IPS-18a (cell line): ENCODE measurements around the gene ARHGEF3.
A peak's percentile ranks its signal among the peaks of the same experiment; 100 is the strongest.

Experiments used
- H3K27ac ChIP-seq: one replicate; pipeline ENCODE4 v1.5.1; 2013; ENCODE audit warnings: low read length
- H3K27me3 ChIP-seq: one replicate; pipeline ENCODE4 v1.6.1; 2013; ENCODE audit warnings: mild to moderate bottlenecking, low read length; ENCODE audit not compliant: control insufficient read depth, insufficient read depth
- H3K36me3 ChIP-seq: one replicate; pipeline ENCODE4 v1.6.1; 2013; ENCODE audit warnings: low read depth, low read length; ENCODE audit not compliant: control insufficient read depth
- H3K4me1 ChIP-seq: one replicate; pipeline ENCODE4 v1.6.1; 2013; ENCODE audit warnings: low read depth, low read length; ENCODE audit not compliant: control insufficient read depth
- H3K4me3 ChIP-seq: one replicate; pipeline ENCODE4 v1.5.1; 2013; ENCODE audit warnings: low read length
- H3K9ac ChIP-seq: one replicate; pipeline ENCODE4 v1.6.1; 2013; ENCODE audit warnings: mild to moderate bottlenecking, low read length, moderate library complexity
- H3K9me3 ChIP-seq: one replicate; pipeline ENCODE4 v1.6.1; 2013; ENCODE audit warnings: low read depth, low read length; ENCODE audit not compliant: control insufficient read depth

ARHGEF3 gene

GRCh38 chr3:56818156-56818985, 16.6 kb upstream of the ARHGEF3 start:
- H3K4me3 ChIP-seq = no peak overlapping the region
- H3K9me3 ChIP-seq = no peaks in the 10 kb centered on the region
- H3K27me3 ChIP-seq = no peaks in the 10 kb centered on the region
- H3K36me3 ChIP-seq = no peaks in the 10 kb centered on the region
- no peak overlapping the region for H3K9ac ChIP-seq
- H3K27ac ChIP-seq = no peak overlapping the region
- peaks cover 8% of the 10 kb centered on the region for H3K4me1 ChIP-seq

GRCh38 chr3:56817646-56818045, 15.9 kb upstream of the ARHGEF3 start:
- Histone ChIP-seq H3K36me3 (no peaks in the 10 kb centered on the region), H3K9ac (no peak overlapping the region), H3K27ac (no peak overlapping the region), H3K9me3 (no peaks in the 10 kb centered on the region), H3K4me1 (peaks cover 3% of the 10 kb centered on the region), H3K27me3 (no peaks in the 10 kb centered on the region), H3K4me3 (no peak overlapping the region)

GRCh38 chr3:56816061-56816460, 14.3 kb upstream of the ARHGEF3 start:
- no peaks in the 10 kb centered on the region for H3K4me1 ChIP-seq
- H3K4me3 ChIP-seq = no peak overlapping the region
- H3K27me3 ChIP-seq = no peaks in the 10 kb centered on the region
- H3K9ac ChIP-seq = no peak overlapping the region
- H3K27ac ChIP-seq = no peak overlapping the region
- no peaks in the 10 kb centered on the region for H3K9me3 ChIP-seq
- no peaks in the 10 kb centered on the region for H3K36me3 ChIP-seq

GRCh38 chr3:56815589-56815988, 13.8 kb upstream of the ARHGEF3 start:
- H3K27ac ChIP-seq = no peak overlapping the region
- no peaks in the 10 kb centered on the region for H3K9me3 ChIP-seq
- H3K27me3 ChIP-seq = no peaks in the 10 kb centered on the region
- H3K9ac ChIP-seq = no peak overlapping the region
- H3K4me1 ChIP-seq = no peaks in the 10 kb centered on the region
- H3K36me3 ChIP-seq = no peaks in the 10 kb centered on the region
- no peak overlapping the region for H3K4me3 ChIP-seq

- no peak overlapping the region for H3K9ac ChIP-seq
- H3K36me3 ChIP-seq = no peaks in the 10 kb centered on the region
- no peaks in the 10 kb centered on the region for H3K9me3 ChIP-seq
- no peaks in the 10 kb centered on the region for H3K27me3 ChIP-seq
- H3K4me1 ChIP-seq = no peaks in the 10 kb centered on the region
- H3K4me3 ChIP-seq = no peak overlapping the region
- H3K27ac ChIP-seq = no peak overlapping the region
These were observed 11.9 kb upstream of the ARHGEF3 start for GRCh38 chr3:56813653-56813960.

GRCh38 chr3:56812754-56813652, 11.3 kb upstream of the ARHGEF3 start:
- Histone ChIP-seq H3K27ac (no peak overlapping the region), H3K4me3 (no peak overlapping the region), H3K9ac (no peak overlapping the region), H3K27me3 (no peaks in the 10 kb centered on the region), H3K4me1 (no peaks in the 10 kb centered on the region), H3K9me3 (no peaks in the 10 kb centered on the region), H3K36me3 (no peaks in the 10 kb centered on the region)

GRCh38 chr3:56811546-56812202, 9.9 kb upstream of the ARHGEF3 start:
- Histone ChIP-seq H3K4me3 (no peak overlapping the region), H3K27ac (no peak overlapping the region), H3K4me1 (no peaks in the 10 kb centered on the region), H3K27me3 (no peaks in the 10 kb centered on the region), H3K36me3 (no peaks in the 10 kb centered on the region), H3K9ac (no peak overlapping the region), H3K9me3 (no peaks in the 10 kb centered on the region)

GRCh38 chr3:56810577-56811545, 9.1 kb upstream of the ARHGEF3 start:
- Histone ChIP-seq H3K9me3 (no peaks in the 10 kb centered on the region), H3K27ac (no peak overlapping the region), H3K36me3 (no peaks in the 10 kb centered on the region), H3K27me3 (no peaks in the 10 kb centered on the region), H3K9ac (no peak overlapping the region), H3K4me3 (no peak overlapping the region), H3K4me1 (no peaks in the 10 kb centered on the region)

- no peaks in the 10 kb centered on the region for H3K4me1 ChIP-seq
- no peak overlapping the region for H3K27ac ChIP-seq
- H3K9ac ChIP-seq = no peak overlapping the region
- peaks cover 1% of the 10 kb centered on the region for H3K27me3 ChIP-seq
- H3K36me3 ChIP-seq = no peaks in the 10 kb centered on the region
- no peak overlapping the region for H3K4me3 ChIP-seq
- no peaks in the 10 kb centered on the region for H3K9me3 ChIP-seq
These were observed 4.7 kb upstream of the ARHGEF3 start for GRCh38 chr3:56806407-56806806.

- Histone ChIP-seq H3K9ac (no peak overlapping the region), H3K4me1 (no peaks in the 10 kb centered on the region), H3K4me3 (no peak overlapping the region)
These were observed 1.0 kb upstream of the ARHGEF3 start for GRCh38 chr3:56802790-56803189.

GRCh38 chr3:56802378-56802745, 613 bp upstream of the ARHGEF3 start:
- H3K9me3 ChIP-seq = no peaks in the 10 kb centered on the region
- no peaks in the 10 kb centered on the region for H3K36me3 ChIP-seq
- peak overlapping the region; percentile 75 for H3K4me3 ChIP-seq
- peak overlapping the region; percentile 43 for H3K9ac ChIP-seq
- peaks cover 13% of the 10 kb centered on the region for H3K27me3 ChIP-seq
- no peak overlapping the region for H3K27ac ChIP-seq
- no peaks in the 10 kb centered on the region for H3K4me1 ChIP-seq

More at GRCh38 chr3:56802790-56803189, 1.0 kb upstream of the ARHGEF3 start:
- H3K36me3 ChIP-seq = no peaks in the 10 kb centered on the region
- peaks cover 13% of the 10 kb centered on the region for H3K27me3 ChIP-seq
- H3K27ac ChIP-seq = no peak overlapping the region
- H3K9me3 ChIP-seq = no peaks in the 10 kb centered on the region
